GM20000 (cell line): ENCODE results near the gene NUP85.
A peak's percentile ranks its signal among the peaks of the same experiment; 100 is the strongest.

Source experiments
- DNase-seq: peaks from one replicate; pipeline ENCODE4 v3.0.0; 2012; ENCODE audit warnings: low spot score
- TF ChIP-seq, protein P1 (sequence below): IDR thresholded peaks from 2 replicates; pipeline ENCODE4 v1.5.1; 2012; ENCODE audit warnings: mild to moderate bottlenecking, control low read depth; ENCODE audit errors: extremely low read depth, missing control alignments

NUP85 gene

GRCh38 chr17:75174996-75175395 lies 30.5 kb upstream of the NUP85 start:
- TF ChIP-seq, protein P1, sequence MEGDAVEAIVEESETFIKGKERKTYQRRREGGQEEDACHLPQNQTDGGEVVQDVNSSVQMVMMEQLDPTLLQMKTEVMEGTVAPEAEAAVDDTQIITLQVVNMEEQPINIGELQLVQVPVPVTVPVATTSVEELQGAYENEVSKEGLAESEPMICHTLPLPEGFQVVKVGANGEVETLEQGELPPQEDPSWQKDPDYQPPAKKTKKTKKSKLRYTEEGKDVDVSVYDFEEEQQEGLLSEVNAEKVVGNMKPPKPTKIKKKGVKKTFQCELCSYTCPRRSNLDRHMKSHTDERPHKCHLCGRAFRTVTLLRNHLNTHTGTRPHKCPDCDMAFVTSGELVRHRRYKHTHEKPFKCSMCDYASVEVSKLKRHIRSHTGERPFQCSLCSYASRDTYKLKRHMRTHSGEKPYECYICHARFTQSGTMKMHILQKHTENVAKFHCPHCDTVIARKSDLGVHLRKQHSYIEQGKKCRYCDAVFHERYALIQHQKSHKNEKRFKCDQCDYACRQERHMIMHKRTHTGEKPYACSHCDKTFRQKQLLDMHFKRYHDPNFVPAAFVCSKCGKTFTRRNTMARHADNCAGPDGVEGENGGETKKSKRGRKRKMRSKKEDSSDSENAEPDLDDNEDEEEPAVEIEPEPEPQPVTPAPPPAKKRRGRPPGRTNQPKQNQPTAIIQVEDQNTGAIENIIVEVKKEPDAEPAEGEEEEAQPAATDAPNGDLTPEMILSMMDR: no peak
- DNase-seq: no peak

DNA sequence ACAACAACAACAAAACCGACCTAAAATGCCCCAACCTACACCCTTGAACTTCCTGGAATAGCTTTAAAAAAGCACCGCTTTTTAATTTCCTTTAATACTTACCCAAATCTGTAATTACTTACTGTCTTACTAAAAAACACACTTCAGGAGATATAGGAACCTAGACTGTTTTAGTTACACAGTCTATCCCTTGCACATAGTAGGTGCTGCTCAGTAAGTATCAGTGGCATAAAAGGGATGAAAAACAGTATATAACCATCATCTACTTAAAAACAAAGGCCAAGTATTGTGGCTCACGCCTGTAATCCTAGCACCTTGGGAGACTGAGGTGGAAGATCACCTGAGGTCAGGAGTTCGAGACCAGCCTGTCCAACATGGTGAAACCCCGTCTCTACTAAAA lies 28.9 kb upstream of the NUP85 start:
- DNase-seq: no peak
- TF ChIP-seq, protein P1: no peak

DNA sequence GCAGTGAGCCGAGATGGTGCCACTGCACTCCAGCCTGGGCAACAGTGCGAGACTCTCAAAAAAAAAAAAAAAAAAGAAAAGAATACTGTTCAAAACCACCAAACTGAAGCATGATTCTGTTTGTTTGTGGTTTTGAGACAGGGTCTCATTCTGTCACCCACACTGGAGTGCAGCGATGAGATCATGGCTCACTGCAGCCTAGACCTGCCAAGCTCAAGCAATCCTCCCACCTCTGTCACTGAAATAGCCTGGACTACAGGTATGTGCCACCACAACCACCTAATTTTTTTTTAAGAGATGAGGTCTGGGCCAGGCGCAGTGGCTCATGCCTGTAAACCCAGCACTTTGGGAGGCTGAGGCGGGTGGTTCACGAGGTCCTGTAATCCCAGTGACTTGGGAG lies 27.0 kb upstream of the NUP85 start:
- TF ChIP-seq, protein P1: no peak
- no peak for DNase-seq

GRCh38 chr17:75181110-75181509 lies 24.4 kb upstream of the NUP85 start:
- no peak for DNase-seq
- TF ChIP-seq, protein P1: no peak

DNA sequence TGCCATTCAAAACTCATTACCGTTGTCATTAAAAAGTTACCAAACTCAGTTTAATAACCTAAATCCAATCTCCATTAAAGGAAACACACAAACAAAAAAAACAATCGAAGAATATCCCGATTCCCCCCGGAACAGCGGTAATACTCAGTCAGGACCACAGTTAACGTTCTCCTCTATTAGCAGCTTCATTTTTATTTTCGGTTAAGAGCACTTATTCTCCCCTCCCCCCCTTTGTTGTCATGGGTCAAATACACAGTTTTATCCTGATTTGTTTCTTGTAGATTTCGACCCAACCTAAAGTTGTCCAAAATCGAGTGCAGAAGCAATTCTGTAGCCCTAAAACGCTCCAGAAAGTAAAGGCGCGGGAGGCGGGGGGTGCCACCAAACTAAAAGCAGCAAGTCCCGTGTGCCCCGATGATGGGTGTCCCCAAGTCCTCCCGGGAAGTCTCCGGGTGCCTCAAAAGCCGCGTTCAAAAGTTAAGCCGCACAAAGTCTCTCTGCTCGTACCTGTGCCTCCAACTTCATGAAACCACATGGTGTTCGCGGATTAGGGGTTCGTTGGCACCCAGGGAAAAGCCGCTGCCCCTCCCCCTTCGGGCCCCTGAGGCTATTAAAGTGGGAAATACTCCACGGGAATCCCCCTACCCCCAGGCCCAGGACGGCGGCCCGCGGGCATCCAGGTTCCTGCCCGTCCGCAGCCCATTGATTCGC lies 23.7 kb upstream of the NUP85 start:
- DNase-seq: peak; percentile 45
- TF ChIP-seq, protein P1: no peak

GRCh38 chr17:75182319-75182568 lies 23.2 kb upstream of the NUP85 start:
- TF ChIP-seq, protein P1: no peak

DNA sequence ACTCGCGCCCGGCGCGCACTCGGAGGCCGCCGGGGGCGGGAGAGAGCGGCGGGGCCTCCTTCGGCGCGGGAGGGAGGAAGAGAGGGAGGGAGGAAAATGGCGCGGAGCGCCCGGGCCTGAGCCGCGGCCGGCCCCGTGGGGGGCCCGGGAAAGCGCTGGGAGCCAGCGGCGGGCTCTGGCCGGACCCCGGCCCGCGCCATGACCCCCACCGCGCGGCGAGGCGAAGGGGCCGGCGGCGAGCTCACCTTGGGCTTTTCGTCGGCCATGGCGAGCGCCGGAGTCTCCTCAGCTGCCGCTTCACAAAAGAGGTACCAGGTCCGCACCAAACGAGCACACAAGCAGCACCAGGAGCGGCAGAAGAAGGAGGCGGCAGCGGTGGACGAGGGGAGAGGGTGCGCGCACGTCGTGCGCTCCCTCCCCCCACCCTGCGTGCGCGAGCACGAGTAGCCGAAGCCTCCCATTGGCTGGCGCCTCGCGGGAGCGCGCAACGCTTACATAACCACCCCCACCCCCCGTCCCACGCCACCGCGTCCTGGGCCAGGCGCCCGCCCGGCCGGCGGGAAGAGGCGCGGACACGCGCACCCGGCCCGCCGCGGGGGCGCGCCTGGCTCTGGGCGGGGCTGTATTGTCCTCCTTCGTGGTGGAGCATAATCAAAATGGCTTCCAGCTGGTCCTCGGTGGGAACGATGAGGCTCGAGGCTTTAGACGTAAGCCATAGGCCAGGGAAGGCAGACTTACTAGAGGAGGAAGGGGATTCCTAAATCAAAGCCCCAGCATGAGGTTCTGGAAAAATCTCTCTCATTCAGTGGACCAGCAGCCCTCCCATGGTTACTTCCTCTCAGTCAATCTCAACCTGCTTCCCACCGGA lies 22.7 kb upstream of the NUP85 start, which contains the start of gene SUMO2:
SUMO2 (minus strand) TSS at position 391 of the 868 bp plus-strand sequence; CDS start at position 266, 125 bp downstream.
- DNase-seq: peak; percentile 99
- TF ChIP-seq, protein P1: no peak

More at GRCh38 chr17:75182319-75182568, 23.2 kb upstream of the NUP85 start:
- DNase-seq: no peak
